Stimulated activated CD8-positive, alpha-beta memory T cell treated with anti-CD3 and anti-CD28 coated beads, Interleukin-12 subunit alpha, Interleukin-12 subunit beta, amount 100 ng/mL, for 24 hours (primary cell): ENCODE data around the gene DPYSL5.
"Not testable (repeated sequence)": the region's sequence is repeated elsewhere in the genome, so short reads cannot be mapped to it uniquely, and the experiment has no call there.

Experiments
- DNase-seq: peaks from one replicate; pipeline ENCODE4 v3.0.0-alpha.2; 2020; ENCODE audit errors: extremely low read depth

DPYSL5 gene, protein sequence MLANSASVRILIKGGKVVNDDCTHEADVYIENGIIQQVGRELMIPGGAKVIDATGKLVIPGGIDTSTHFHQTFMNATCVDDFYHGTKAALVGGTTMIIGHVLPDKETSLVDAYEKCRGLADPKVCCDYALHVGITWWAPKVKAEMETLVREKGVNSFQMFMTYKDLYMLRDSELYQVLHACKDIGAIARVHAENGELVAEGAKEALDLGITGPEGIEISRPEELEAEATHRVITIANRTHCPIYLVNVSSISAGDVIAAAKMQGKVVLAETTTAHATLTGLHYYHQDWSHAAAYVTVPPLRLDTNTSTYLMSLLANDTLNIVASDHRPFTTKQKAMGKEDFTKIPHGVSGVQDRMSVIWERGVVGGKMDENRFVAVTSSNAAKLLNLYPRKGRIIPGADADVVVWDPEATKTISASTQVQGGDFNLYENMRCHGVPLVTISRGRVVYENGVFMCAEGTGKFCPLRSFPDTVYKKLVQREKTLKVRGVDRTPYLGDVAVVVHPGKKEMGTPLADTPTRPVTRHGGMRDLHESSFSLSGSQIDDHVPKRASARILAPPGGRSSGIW

DNA sequence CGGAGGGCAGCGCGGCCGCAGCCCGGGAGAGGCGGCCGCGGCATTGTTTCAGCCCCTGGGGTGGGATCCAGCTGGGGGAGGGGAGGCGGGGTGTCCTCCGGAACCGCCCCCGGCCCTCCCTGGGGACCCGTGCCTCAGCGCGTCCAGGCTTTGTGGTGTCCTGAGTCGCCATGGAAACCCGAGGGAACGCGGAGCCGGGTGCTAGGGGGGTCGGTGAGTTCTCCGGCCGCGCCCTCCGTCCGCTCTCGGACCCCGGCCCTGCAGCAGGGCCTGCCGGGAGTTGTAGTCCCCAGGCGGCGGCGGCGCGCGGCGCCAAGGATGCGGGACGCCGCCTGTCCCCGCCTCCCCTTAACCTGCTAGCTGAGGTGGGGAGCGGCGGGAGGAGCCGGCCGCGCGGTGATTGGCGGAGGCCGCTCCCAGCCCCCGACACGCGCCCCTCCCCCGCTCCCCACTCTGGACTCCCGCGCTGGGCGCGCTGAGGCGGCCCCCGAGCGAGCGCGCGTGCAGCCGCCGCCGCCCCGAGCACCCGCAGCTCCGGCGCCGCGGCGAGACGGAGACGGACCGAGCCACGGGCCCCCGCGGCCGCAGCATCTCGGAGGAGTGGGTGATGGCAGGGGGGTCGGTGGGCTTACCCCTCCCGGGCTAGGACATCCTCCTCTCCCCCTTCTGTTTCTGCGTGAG lies at the start of gene DPYSL5:
Gene DPYSL5, plus strand, starts transcription at position 478 of the 681 bp plus-strand sequence. CDS start 50,368 bp downstream, outside the sequence.
- DNase-seq: no peak

DNA sequence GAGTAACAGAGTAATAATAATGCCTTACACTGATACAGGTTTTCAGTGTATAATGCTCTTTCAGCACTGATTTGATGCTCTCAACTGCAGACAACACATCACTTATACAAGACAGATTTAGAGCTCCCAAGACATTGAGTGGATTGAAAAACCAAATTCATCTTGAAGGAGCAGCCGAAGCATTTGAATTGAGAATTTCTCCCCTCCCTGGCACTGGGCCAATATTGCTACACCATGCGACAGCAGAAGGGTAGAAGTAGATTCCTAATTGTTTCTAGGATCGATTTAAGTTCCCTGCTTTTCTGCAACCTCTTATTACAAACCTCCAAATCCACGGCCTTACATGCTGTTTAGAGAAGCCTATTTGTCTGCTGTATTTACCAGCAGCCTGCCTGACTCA lies 46.6 kb upstream of the DPYSL5 start:
- DNase-seq: no peak

DNA sequence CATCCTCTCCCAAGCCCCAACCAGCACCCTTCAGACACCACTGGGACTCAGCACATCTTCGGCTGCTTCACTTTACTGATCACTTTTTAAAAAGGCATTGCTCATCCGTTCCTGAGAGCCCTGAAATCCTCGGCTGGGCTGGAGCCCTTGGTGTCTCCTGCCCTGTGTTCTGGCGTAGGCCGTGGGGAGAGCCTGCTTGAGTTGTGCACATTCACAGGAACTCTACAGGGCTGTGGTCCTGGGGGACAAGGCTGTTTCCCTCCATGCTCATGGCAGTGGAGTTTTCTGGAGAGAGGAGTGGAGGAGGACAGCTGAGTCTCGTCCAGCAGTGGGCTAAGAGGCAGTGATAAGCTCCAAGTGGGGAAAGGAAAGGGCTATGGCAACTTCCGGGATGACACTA lies 46.1 kb upstream of the DPYSL5 start:
- DNase-seq: no peak

DNA sequence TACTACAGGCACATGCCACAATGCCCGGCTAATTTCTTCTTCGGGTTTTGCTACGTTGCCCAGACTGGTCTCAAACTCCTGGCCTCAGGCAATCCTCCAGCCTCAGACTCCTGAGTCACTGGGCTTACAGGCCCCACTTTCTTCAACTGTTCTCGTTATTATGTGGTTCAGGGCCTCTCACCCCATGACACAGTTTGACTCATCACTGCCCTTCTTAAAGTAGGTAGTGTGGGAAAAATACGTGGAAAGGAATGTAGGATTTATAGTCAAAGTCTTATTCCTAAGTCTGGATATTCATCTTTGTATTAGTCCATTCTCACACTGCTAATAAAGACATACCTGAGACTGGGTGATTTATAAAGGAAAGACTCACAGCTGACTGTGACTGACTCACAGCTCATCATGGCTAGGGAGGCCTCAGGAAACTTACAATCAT lies 42.7 kb upstream of the DPYSL5 start:
- no peak for DNase-seq

DNA sequence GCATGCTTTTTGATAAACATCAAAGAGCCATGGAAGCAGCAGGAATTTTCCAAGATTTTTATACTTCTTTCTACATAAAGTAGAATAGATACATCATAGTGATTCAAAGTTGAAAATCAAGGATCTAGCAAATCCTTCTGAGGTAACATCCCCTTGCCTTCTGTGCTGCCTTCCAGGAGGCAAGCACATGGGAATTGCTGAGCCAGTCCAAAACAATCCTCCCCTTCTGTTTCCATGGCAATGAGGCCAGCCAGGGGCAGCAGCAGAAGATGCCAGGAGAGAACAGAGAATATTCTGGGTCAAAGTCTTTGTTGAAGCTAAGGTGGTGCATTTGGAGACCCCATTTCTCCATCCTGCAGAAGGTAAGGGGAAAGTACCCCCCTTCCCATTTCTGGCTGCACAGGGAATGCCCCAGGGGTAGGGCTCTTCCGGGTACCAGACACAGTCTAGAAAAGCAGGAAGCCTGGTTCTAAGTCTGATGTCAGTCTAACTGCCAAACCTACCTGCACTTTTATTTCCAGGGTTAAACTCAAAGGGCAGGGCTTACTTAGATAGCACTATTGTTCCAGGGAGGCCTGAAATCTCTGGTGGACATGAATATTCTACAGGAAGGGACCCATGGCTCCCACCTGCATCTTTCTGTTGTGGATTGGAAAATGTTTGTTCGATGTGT lies 40.0 kb upstream of the DPYSL5 start:
- DNase-seq: no peak

DNA sequence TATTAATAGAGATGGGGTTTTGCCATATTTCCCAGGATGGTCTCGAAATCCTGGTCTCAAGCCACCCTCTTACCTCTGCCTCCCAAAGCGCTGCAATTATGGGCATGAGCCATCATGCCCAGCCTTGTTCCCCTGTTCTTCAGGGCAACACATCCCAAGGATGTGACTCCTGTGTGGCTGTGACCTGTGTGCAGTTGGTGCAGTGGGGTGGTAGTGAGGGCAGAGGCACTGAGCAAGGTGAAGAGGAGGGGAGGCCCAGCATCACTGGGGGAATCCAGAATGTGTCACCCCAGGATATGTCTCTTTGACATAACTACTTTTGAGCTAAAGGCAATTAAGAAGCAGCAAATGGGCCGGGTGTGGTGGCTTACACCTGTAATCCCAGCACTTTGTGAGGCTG lies 38.7 kb upstream of the DPYSL5 start:
- no peak for DNase-seq

DNA sequence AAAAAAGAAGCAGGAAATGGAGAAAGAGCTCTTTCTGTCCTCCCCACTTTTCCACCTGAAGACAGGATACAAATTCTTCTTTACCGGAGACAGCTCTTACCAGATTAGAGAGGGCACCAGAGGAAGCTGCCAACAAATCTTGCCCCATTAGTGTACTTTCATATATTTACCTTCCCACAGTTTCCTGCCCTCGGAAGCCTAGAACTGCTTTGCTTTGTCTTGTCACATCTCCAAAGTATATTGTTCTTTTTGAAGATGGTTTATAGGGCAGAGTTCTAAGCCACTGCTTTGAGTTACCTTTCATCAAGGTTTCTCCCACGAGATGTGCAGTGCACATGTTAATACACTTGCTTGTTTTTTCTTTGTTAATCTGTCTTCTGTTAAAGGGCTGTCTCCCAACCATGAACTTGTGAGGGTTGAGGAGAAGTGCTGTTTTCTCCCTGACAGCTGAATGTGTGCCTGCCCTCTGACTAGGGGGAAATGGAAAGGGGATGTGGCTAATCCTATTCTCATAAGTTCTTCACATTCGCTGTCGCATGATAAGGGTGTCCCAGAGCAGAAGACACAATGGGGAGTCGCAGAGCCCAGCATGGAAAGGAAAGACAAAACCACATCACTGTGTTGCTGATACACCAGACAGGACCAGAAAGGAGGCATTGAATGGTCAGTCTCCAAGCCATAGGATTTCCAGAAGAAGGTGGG lies 37.9 kb upstream of the DPYSL5 start:
- no peak for DNase-seq

DNA sequence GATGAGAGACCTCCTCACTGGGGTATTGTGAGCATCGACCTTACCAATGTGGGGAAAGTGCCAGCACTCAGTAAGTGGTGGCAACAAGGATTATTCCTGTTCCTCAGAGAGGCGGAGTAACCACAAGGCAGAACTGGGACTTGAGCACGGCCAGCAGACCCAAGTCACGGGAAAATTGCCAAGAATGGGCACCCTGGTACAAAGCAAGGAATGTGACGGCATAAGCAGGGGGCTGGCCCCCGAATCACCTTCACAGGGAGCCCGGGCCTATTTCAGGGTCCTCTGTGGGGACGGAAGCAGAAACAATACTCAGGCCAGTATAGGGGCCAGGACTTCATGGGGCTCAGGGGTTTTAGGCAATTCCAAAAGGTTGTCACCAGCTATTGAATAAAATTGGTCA lies 36.7 kb upstream of the DPYSL5 start:
- no peak for DNase-seq

DNA sequence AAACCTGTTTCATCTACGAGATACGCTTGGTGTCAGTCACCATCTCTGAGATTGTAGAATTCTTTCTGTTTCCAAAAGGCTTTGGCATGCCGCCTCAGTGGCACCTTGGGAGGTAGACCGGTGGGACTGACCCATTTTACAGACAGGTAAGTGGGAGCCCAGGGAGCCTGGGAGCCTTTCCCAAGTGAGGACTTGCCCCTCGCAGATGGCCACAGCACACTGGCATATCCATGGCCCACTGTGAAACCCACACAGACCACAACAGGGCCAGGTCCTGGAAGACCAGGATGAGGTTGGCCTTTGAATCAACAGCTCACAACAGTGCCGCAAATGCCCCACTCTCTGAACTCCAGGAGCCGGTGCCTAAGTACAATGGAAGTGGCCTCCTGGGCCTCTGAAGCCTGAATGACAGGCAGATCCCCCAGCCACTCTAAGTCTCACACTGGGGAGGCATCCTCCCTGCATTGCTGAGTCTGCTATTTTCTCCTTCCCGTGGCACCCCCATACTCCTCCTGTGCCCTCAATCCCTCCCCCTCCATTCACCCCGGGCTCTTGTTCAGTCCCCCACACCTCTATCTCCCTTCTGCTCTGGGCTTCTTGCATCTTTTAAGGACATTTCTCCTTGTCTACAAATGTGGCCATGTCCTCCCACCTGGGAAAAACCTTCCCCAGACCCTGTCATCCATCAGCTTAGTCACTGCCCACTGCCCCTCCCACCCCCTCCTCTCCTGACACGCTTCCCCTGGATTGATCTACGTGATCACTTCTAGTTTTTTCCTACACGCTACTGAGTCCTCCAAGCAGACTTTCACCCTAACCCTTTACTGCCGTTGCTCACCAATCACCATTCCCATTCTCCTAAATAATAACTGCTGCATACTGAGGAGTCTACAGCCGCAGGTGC lies 35.9 kb upstream of the DPYSL5 start:
- DNase-seq: no peak

DNA sequence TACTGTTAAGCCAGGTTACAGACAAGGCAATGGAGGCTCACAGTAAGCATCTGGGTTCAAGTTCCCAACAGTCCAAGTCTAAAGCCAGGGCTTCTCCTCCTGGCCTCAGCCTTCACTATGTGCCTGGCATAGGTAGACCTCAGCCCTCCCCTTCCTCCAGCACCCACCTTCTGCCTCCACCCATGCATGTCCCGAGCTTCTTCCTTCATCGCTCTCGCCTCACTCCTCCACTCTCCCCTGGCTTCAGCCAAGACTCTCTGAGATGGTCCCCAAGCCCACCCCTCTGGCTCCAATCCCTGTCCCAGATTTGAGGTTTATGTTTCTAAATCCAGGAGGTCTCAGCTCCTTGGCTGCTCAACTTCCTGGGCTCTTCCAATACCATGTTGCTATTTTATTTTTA lies 35.2 kb upstream of the DPYSL5 start:
- no peak for DNase-seq

DNA sequence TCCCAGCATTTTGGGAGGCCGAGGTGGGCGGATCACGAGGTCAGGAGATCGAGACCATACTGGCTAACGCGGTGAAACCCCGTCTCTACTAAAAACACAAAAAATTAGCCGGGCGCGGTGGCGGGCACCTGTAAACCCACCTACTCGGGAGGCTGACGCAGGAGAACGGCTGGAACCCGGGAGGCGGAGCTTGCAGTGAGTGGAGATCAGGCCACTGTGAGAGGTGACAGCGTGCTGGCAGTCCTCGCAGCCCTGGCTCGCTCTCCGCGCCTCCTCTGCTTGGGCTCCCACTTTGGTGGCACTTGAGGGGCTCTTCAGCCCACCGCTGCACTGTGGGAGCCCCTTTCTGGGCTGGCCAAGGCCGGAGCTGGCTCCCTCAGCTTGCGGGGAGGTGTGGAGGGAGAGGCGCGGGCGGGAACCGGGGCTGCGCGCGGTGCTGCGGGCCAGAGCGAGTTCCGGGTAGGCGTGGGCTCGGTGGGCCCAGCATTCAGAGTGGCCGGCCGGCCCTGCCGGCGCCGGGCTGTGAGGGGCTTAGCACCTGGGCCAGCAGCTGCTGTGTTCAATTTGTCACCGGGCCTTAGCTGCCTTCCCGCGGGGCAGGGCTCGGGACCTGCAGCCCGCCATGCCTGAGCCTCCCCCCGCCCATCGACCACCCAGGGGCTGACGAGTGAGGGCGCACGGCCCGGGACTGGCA lies 33.7 kb upstream of the DPYSL5 start:
- not testable (repeated sequence) for DNase-seq

DNA sequence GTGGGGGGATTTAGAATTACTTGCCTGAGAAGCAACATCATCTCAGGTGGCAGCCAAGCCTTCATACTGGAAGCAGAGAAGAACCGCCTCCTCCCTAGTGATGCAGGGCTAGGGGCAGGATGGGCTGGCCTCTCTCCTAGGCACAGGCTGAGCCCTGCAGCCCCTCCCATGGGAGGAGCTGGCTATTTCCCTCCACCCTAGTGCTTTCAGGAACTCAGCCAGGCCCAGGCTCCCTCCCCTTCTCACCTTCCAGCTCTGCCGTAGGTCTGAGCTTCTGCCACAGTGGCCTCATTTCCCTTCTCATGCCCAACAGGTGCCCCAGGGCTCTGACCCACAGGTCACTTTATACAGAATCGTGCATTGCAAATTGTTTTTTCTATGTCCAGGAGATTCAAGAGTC lies 31.0 kb upstream of the DPYSL5 start:
- no peak for DNase-seq

DNA sequence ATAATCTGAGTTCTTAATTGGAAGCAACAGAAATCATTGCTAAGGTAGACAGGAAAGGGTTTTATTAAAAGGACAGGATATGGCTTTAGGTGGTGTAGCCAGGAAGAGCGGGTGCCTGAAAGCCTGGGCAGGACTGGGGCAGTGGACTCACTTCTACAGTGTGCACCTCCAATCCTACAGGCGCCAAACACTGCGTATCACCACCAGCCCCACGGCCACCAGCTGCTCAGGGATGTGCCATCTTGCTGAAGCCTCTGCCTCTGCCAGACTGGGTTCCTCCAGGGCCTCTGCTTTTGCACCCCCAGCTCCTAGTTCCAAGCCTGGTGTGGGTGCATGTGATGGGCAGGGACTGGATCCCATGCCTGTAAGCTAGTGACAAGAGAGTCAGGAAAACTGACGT lies 29.7 kb upstream of the DPYSL5 start:
- DNase-seq: no peak

DNA sequence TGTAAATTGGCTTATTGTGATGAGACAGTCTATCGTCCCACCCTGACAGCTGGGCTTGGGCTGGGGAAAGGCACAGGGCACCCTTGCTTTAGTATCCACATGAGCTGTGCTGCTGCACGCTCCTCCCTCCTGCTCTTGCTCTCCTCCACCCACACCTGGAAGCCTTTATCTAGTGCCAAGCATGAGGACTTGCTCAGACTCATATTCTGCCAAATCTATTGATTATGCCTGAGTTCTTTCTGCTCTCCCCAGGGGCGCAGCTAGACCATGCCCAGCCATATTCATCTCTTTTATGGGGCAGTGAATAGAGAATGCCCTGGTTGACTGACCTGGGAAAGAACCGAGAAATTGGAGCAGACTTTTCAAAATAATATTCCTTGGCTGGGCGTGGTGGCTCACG lies 29.0 kb upstream of the DPYSL5 start:
- DNase-seq: no peak

DNA sequence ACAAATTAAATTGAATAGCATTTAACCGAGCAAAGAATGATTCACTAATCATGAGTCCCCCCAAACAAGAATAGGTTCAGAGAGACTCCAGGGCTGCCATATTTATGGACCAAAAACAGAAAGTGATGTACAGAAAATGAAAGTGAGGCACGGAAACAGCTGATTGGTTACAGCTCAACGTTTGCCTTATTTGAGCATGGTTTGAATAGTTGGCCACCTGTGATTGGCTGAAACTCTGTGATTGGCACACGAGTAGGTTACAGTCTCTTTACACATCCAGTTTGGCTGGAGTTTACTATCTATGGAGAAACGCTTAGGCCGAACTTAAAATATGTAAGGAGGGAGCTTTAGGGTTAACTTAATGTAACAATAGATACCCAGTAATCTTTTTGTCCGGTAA lies 27.0 kb upstream of the DPYSL5 start:
- no peak for DNase-seq

DNA sequence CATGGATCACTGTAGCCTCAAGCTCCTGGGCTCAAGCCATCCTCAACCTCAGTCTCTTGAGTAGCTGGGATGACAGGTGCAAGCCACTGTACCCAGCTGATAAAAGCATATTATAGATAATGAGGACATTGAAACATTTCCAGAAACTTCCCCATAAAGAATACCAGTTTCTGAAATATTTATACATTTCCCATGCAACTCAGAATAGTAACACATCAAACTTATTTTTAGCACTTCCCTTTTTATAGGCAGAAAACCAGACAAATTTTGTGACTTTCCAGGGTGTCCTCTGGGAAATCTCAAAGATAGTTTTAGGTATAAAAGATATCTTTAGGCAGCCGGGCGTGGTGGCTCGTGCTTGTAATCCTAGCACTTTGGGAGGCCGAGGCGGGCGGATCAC lies 25.1 kb upstream of the DPYSL5 start:
- DNase-seq: no peak

DNA sequence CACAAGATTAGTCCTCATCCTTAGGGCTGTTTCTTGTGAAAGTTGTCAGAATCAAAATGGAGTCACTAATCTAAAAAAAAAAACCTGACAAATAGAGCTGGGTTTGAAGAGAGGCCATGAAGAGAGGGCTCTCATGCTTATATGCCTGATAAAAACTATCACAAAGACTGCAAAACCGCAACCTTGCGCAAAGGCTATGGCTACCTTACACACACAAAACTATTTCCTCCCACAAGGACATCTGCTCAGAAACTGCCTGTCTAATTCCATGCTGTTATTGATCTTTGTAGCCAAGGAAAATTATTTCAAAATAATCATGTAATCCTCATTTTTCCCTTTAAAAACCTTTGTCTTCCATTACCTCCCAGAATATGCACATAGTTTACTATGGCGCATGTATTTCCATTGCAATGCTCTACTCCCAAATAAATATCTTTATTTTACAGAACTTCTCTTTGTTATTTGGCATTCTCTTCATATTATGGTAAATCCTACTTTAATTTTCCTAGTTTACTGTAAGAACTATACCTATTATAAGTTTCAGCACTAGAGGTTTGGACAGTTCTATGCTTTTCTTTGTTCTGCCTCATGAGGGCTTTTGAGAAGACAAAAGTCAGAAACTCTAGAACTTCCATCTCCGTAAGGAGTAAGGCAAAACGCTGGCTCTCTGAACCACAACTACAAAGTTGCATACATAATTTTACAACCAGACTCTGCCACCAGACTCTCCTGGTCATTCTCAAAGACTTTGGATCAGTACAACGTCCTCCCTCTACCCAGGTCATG lies 9.6 kb upstream of the DPYSL5 start:
- no peak for DNase-seq

DNA sequence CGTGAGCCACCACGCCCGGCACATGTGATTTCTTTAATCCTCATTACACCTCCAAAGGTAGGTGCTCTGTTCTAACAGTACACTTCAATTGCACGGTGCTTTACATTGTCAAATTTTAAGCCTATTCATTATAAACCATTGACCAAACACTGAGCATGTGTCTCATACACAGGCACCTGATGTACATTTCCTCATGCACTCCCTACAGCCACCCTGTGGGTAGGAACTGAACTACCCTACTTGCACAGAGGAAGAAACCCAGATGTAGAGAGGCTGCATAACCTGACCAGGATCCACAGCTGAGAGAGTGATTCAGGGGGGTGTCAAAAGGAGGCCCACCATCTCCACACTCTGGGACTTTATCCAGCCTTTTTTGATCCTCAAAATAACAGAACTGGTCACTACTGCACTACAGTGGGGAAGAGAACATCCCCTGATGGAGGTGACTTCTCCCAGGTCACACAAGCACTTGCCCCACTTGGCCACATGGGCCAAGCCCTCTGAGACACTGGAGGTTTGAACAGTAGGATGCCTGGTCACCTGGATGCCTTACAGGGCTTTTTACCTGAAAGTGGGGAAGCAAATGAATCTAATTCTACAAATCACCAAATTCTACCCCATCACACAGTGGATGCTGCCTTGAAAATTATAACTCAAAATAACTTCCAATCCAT lies 6.9 kb upstream of the DPYSL5 start:
- no peak for DNase-seq

DNA sequence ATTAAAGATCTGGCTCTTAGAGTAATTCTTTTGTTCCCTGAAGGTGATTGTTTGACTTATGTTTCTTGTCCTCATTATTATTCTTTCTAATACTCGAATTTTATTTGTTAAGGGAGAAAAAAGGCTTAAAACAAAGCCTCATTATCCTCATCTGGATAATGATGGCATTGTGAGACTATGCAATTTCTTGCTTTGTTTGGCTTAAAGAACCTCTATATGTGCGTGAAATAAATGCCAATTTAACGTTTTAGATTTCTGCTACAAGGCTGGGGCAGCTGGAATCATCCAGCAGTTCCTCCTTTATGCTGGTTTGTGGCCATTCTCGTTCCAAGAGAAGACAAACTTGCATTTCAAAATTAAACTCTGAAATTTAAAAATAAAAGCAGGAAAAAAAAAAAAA lies 4.9 kb upstream of the DPYSL5 start:
- DNase-seq: no peak
